C1 segment of cervical spinal cord (tissue), 14 donors: ENCODE results near the gene CMTM1.
A peak's percentile ranks its signal among the peaks of the same experiment; 100 is the strongest.

Experiments
- DNase-seq, 14 donors: peaks; one replicate each; lab custom pipeline; 2025; lab: John Stamatoyannopoulos, UW

The CMTM1 gene

GRCh38 chr16:66538910-66539309 is 27.3 kb upstream of the CMTM1 start:
- DNase-seq: no peak

- DNase-seq: peak in 1 of 14 donors; percentile 59
These were observed 26.4 kb upstream of the CMTM1 start for GRCh38 chr16:66539623-66540469.

- DNase-seq: no peak
These were observed 24.6 kb upstream of the CMTM1 start for GRCh38 chr16:66541388-66542355.

GRCh38 chr16:66542396-66542795 is 23.8 kb upstream of the CMTM1 start:
- no peak for DNase-seq

GRCh38 chr16:66543541-66543940 is 22.7 kb upstream of the CMTM1 start:
- no peak for DNase-seq

- DNase-seq: no peak
These were observed 22.1 kb upstream of the CMTM1 start for GRCh38 chr16:66544016-66544757.

GRCh38 chr16:66547101-66547989 is 18.9 kb upstream of the CMTM1 start:
- no peak for DNase-seq

GRCh38 chr16:66548068-66548467 is 18.2 kb upstream of the CMTM1 start:
- DNase-seq: peak in 2 of 14 donors; percentile 20 to 27

GRCh38 chr16:66548868-66549267 is 17.4 kb upstream of the CMTM1 start:
- DNase-seq: peak in 1 of 14 donors; percentile 28

GRCh38 chr16:66549284-66550131 is 16.7 kb upstream of the CMTM1 start, which contains the start of gene TK2:
TK2 (minus strand) TSS chr16:66550122; CDS start chr16:66550061, 61 bp downstream.
- DNase-seq: peak in 12 of 14 donors; percentile 44 to 83 (median 66)

GRCh38 chr16:66551348-66551759 is 14.9 kb upstream of the CMTM1 start:
- DNase-seq: peak in 4 of 14 donors; percentile 9 to 21 (median 15)

GRCh38 chr16:66551788-66552285 is 14.4 kb upstream of the CMTM1 start:
- DNase-seq: peak in 3 of 14 donors; percentile 52 to 75 (median 65)

GRCh38 chr16:66552286-66553177 is 13.7 kb upstream of the CMTM1 start, which contains the start of gene CKLF:
CKLF (plus strand) TSS chr16:66552576; CDS start chr16:66552716, 140 bp downstream.
- peak; percentile 45 to 93 (median 86) for DNase-seq

- DNase-seq: no peak
These were observed 13.0 kb upstream of the CMTM1 start for GRCh38 chr16:66553223-66553622.

GRCh38 chr16:66554021-66554420 is 12.2 kb upstream of the CMTM1 start:
- no peak for DNase-seq

GRCh38 chr16:66554495-66554894 is 11.7 kb upstream of the CMTM1 start:
- no peak for DNase-seq

- no peak for DNase-seq
These were observed 6.1 kb upstream of the CMTM1 start for GRCh38 chr16:66560107-66560506.
